RWPE1 (cell line): ENCODE results near the gene LMX1B.

Source experiments
- CTCF ChIA-PET: fragments of 350-600 bp; sonication (Branson Sonifier 250); formaldehyde crosslinking; extraction: SDS; loops from one replicate; lab custom pipeline; 2021; lab: Yijun Ruan, JAX
- POLR2A ChIA-PET: fragments of 400-600 bp; formaldehyde crosslinking; extraction: SDS; loops from one replicate; lab custom pipeline; 2020; ENCODE audit warnings: antibody characterized with exemption; ENCODE audit not compliant: low non-redundant PET; lab: Yijun Ruan, JAX
- DNase-seq: peaks from one replicate; pipeline ENCODE4 v3.0.0; 2012; ENCODE audit warnings: low spot score
- H3K27ac ChIP-seq: fragments of 450-650 bp; 2 replicates; pipeline ENCODE4 v1.5.1; 2017
- CTCF ChIP-seq: fragments of 450-650 bp; conservative IDR thresholded peaks from 2 replicates; pipeline ENCODE4 v1.5.1; 2017; ENCODE audit warnings: low read depth, mild to moderate bottlenecking

Gene LMX1B

GRCh38 chr9:126588491-126589168 is 25.1 kb upstream of the LMX1B start:
- ChIA-PET POLR2A (no interaction called here), CTCF (interaction anchor here (0.6 kb wide), 1 partner anchor 89 kb away, joined by 3 read pairs; no protein-coding TSS in a partner anchor)
- no peak for TF ChIP-seq CTCF

GRCh38 chr9:126589349-126589748 is 24.4 kb upstream of the LMX1B start:
- H3K27ac ChIP-seq: no peak overlapping the region
- ChIA-PET CTCF (interaction anchor here (0.8 kb wide), 1 partner anchor 83 kb away, joined by 4 read pairs; no protein-coding TSS in a partner anchor), POLR2A (no interaction called here)
- DNase-seq: no peak
- no peak for TF ChIP-seq CTCF

More at GRCh38 chr9:126588491-126589168, 25.1 kb upstream of the LMX1B start:
- no peak overlapping the region for H3K27ac ChIP-seq
- no peak for DNase-seq

DNA sequence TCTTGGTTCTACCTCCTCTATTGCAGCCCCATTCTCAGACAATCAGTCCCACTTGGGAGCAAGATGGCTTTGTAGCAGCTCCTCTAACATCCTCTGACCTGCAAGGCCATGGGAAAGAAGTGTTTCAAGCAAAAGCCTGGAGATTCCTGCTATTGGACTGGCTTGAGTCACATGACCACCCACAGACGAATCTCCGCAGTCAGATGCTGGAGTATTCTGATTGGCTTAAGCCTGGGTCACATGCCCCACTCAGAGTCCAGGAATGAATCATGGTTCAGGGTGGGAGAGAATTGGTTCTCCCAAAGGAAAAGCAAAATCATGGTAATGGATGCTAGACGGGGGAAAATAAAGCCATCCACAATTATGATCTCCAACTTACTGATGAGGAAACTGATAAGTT is 22.6 kb upstream of the LMX1B start:
- H3K27ac ChIP-seq: no peak overlapping the region
- POLR2A ChIA-PET: no interaction called here
- CTCF ChIA-PET: interaction anchor here (0.6 to 0.9 kb wide), 3 partner anchors 12 to 371 kb away, joined by 3 to 4 read pairs (median 3); no protein-coding TSS in a partner anchor
- TF ChIP-seq CTCF: no peak
- DNase-seq: peak; percentile 53

GRCh38 chr9:126591922-126592321 is 21.8 kb upstream of the LMX1B start:
- ChIA-PET CTCF (interaction anchor here (0.6 to 0.9 kb wide), 5 partner anchors 13 to 1272 kb away, joined by 3 to 4 read pairs (median 4); no protein-coding TSS in a partner anchor), POLR2A (no interaction called here)
- no peak overlapping the region for H3K27ac ChIP-seq
- no peak for TF ChIP-seq CTCF
- no peak for DNase-seq

GRCh38 chr9:126592461-126592860 is 21.3 kb upstream of the LMX1B start:
- no peak for DNase-seq
- no peak for TF ChIP-seq CTCF
- ChIA-PET CTCF (interaction anchor here (0.9 to 1.1 kb wide), 2 partner anchors 98 to 713 kb away, joined by 4 read pairs; no protein-coding TSS in a partner anchor), POLR2A (no interaction called here)
- H3K27ac ChIP-seq: no peak overlapping the region

GRCh38 chr9:126595982-126596381 is 17.7 kb upstream of the LMX1B start:
- POLR2A ChIA-PET: no interaction called here
- DNase-seq: no peak
- CTCF ChIA-PET: no interaction called here
- H3K27ac ChIP-seq: no peak overlapping the region
- TF ChIP-seq CTCF: no peak
